GM10266 (cell line): ENCODE measurements around the gene HIPK4.

ENCODE experiments used
- DNase-seq: peaks from one replicate; pipeline ENCODE4 v3.0.0; 2012; ENCODE audit errors: extremely low spot score
- TF ChIP-seq, protein P1 (sequence below): IDR thresholded peaks from 2 replicates; pipeline ENCODE4 v1.5.1; 2012; ENCODE audit warnings: mild to moderate bottlenecking, low read depth; ENCODE audit not compliant: control insufficient read depth, insufficient read depth; ENCODE audit errors: missing control alignments

Gene HIPK4

DNA sequence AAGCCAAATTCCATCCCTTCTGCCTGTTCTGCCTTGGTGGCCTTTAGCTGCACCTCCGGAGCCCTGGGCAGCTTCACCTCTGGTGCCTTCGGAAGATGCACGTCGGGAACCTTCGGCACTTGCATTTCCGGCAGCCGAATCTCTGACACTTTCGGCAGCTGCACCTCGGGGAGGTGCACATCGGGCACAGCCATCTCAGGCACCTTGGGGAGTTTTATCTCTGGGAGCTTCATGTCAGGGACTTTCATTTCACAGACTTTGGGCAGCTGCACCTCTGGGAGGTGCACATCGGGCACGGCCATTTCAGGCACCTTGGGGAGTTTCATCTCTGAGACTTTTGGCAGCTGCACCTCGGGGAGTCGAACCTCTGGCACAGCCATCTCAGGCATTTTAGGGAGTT is 6.0 kb upstream of the HIPK4 start:
- no peak for DNase-seq
- TF ChIP-seq, protein P1, sequence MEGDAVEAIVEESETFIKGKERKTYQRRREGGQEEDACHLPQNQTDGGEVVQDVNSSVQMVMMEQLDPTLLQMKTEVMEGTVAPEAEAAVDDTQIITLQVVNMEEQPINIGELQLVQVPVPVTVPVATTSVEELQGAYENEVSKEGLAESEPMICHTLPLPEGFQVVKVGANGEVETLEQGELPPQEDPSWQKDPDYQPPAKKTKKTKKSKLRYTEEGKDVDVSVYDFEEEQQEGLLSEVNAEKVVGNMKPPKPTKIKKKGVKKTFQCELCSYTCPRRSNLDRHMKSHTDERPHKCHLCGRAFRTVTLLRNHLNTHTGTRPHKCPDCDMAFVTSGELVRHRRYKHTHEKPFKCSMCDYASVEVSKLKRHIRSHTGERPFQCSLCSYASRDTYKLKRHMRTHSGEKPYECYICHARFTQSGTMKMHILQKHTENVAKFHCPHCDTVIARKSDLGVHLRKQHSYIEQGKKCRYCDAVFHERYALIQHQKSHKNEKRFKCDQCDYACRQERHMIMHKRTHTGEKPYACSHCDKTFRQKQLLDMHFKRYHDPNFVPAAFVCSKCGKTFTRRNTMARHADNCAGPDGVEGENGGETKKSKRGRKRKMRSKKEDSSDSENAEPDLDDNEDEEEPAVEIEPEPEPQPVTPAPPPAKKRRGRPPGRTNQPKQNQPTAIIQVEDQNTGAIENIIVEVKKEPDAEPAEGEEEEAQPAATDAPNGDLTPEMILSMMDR, result no peak

DNA sequence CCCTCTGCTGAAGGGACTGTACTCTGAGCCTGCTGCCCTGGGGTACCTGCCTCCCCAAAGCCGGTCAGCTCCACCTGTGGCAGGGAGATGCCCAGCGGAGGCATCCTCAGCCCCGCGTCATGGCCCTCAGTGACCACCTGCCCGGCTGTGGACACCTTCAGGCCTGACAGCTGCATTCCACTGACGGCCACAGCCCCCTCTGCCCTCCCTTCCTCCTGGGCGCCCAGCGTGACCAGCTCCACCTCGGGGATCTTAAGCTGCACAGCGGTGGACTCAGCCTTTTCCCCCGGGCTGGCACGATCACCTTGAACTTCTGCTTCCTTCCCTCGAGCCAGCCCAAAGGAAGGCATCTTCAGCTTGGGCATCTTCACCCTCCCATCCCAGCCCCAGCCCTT is 4.8 kb upstream of the HIPK4 start:
- TF ChIP-seq, protein P1, result no peak
- DNase-seq, result no peak

DNA sequence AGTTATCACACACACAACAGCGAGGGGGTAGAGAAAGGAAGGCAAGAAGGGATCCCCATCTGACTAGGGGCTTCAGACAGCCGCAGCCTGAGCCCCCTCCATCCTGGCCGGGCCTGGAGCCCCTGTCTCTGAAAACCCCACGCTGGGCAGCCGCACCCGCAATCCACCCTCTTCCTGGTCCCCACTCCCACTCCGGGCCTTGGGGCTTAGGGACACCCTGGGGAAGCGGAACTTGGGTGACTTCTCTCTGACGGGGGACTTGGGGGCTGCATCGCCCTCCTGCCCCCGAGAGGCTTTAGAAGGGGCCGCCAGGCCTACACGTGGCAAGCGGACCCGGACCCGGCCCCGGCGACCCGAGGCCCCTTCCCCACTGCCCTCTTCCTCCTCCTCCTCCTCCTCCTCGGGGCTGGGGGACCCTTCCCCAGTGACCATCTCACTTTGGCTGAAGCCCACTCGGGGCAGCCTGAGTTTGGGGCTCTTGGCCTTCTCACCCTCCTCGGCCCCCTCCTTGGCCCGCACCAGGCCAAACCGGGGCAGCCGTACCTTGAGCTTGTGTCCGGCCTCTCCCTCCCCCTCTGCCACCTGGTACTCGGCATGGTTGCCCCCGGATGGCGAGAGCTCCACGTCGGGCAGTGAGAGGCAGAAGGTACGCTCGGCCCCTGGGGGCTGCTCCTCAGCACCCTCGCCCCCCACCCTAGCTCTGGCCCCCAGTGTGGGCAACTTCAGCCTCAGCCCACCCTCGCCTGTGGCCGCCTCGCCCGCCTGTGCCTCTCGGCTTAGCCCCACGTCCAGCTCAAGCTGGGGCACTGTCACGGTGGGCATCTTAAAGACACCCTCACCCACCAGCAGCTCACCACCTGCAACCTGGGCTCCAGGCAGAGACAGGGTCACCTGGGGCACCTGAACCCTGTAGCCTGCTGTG is 4.2 kb upstream of the HIPK4 start:
- no peak for DNase-seq

DNA sequence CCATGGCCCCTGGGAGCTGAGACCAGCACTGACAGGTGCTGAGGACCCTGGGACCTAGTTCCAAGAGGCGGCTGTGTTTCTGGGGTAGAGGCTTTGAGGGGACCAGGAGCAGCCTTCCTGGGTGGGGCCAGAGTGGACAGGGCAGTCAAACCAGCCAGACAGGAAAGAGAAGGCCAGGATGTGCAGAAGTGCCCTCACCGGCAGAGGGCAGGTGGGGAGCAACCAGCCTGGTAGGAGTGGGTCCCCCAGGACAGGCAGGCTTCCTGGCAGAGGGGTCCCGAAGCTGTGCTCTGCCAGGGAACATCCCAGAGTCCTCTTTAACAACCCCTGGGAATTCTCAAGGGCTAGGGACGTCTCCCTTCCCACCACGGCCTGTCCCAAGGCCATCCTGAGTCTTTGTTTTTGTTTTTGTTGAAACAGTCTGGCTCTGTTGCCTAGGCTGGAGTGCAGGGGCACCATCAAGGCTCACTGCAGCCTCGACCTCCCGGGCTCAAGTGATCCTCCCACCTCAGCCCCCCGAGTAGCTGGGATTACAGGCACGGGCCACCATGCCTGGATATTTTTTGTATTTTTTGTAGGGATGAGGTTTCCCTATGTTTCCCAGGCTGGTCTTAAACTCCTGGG is 3.0 kb upstream of the HIPK4 start:
- TF ChIP-seq, protein P1, result peak; percentile 51
- DNase-seq, result no peak

More for the DNA sequence above, 4.2 kb upstream of the HIPK4 start:
- TF ChIP-seq, protein P1, result no peak

DNA sequence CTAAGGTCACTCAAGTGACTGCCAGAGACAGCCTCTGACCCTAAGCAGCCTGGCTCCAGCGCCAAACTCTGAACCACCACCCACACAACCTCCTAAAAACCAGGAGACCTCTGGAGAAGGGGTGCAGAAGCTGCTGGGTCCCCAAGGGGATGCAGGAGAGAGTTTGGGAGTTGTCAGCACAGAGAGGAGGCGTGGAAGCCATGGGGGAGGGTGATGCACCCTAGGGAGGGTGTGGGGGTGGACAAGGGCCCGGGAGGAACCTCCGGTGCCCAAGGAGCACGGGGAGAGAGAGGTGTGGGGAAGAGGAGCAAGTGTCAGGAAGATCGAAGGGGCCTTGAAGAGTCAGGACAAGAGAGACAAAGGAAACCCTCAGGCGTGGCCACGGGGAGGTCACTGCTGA is 2.1 kb upstream of the HIPK4 start:
- TF ChIP-seq, protein P1, result no peak
- no peak for DNase-seq

DNA sequence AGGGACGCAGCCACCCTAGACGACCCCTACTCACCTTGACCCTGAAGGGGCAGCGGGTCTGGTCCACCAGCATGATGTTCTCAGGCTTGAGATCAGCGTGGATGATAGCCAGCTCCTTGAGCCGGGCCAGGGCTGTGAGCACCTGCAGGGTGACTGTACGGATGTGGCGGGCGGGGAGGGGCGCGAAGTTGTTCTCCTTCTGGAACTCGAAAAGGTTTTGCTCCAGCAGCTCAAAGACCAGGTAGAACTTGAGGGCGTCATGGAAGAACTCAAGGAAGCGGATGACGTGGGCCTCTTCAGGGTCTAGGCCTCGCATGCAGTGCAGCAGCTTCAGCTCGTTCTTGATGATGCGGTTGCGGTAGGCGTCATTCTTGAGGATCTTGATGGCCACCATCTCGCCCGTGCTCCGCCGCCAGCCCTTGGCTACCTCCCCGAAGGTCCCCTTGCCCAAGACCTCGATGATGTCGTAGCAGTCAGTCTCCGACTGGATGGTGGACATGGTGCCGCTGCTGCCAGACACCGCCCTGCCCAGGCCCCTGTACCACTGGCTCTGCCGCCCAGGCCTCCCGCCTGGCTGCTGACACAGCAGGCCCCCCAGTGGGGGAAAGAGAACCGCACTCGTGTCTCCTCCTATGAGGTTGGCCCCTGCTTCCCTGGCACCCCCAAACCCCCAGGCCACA is 437 bp downstream of the HIPK4 start:
- no peak for DNase-seq
- TF ChIP-seq, protein P1, result no peak

DNA sequence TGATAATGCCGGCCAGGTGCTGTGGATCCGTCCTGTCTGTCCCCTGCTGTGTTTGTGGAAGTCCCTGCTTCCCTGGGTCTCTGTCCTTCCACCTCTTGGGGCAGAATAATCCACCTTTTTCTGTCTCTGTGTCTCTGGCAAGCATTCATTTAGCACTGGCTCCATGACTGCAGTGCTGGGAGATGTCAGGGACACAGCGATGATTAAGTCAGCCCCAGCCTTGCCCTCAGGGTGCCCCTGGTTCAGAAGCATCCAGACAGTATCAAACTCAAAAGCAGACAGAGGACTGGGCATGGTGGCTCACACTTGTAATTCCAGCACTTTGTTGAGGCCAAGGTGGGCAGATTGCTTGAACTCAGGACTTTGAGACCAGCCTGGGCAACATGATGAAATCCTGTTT is 1.5 kb downstream of the HIPK4 start:
- TF ChIP-seq, protein P1, result no peak
- no peak for DNase-seq
